Measurements from ENCODE around the gene ATF6.
"Not testable (repeated sequence)": the region's sequence is repeated elsewhere in the genome, so short reads cannot be mapped to it uniquely, and the experiment has no call there.

ATF6 gene, protein sequence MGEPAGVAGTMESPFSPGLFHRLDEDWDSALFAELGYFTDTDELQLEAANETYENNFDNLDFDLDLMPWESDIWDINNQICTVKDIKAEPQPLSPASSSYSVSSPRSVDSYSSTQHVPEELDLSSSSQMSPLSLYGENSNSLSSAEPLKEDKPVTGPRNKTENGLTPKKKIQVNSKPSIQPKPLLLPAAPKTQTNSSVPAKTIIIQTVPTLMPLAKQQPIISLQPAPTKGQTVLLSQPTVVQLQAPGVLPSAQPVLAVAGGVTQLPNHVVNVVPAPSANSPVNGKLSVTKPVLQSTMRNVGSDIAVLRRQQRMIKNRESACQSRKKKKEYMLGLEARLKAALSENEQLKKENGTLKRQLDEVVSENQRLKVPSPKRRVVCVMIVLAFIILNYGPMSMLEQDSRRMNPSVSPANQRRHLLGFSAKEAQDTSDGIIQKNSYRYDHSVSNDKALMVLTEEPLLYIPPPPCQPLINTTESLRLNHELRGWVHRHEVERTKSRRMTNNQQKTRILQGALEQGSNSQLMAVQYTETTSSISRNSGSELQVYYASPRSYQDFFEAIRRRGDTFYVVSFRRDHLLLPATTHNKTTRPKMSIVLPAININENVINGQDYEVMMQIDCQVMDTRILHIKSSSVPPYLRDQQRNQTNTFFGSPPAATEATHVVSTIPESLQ

DNA sequence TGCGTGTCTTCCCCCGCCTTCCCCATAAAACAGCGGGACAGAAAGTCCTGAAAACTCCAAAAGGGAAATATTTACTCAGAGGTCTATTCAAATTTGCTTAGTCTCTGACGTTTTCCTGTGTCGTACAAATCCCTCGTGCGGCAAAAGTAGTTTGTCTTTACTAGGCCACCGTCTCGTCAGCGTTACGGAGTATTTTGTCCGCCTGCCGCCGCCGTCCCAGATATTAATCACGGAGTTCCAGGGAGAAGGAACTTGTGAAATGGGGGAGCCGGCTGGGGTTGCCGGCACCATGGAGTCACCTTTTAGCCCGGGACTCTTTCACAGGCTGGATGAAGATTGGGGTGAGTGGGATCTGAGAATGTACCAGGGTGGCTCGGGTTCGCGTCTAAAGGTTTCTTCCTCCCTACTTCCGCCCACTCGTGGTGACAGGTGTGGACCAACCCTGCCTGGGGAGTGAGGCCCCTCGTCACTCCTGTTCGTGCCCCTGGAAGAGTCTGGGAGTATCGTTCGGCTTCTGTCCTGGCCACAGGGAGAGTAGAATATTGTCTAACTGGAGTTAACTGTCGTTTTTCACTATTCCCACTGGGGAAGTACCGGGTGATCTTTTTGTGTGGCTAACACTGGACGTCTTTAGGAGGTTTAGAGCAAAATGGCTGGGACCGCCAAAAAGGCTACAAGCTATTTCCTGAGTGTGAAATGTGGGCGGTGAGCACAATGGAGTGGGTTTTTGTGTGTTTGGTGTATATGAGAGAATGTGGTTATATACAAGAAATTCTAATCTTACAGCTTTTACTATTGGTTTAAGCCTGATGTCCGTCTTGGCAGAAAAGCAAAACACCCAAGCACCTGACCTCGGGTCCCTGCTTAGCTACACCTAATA lies at the start of gene ATF6:
TSS of gene ATF6 (plus strand) at position 219 of the 880 bp plus-strand sequence. CDS start at position 260, 41 bp downstream.
- DNase-seq = peak; percentile 78 to 79

DNA sequence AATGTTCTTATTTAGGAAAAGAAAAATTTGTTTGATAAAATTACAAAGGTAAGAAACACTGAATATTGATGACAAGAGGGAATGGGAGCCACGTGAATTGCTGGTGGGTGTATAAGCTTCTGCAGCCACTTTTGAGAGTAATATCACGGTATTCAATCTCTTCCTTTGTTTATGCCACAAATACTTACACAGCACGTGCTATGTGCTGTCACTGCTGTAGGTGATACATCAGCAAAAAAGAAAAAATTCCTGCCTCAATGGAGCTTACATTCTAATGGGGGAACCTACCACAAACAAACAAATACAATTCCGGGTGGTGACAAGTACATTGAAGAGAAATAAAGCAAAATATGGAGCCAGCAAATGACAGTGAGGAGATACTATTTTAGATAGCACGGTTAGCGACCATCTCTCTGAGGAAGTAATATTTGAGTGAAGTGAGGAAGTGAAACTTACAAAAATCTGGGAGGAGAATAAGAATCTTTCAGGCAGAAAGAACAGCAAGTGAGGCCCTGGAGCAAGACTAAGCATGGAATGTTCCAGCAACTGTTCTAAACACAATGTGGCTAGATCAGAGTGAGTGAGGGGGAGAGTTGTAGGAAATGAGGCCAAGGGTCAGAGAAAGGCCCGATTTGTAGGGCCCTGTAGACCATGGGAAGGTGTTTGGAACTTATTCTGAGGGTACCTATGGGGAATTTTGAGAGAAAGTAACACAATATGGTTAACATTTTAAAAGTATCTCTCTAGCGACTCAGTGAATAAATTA lies 47.4 kb upstream of the ATF6 start:
- DNase-seq = no peak

DNA sequence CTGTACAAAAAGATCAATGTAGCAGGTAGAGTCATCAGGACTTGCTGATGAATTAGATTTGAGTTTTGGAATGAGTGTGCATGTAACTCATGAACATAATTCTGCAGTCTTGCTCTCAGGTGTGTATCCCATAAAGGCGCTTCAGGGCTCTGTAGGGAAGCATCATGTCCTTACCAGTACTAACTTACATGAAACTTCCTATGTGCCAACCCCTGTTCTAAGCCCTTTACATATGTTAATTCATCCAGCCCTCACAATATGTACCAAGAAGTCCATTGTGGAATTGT lies 46.9 kb upstream of the ATF6 start:
- DNase-seq = no peak

DNA sequence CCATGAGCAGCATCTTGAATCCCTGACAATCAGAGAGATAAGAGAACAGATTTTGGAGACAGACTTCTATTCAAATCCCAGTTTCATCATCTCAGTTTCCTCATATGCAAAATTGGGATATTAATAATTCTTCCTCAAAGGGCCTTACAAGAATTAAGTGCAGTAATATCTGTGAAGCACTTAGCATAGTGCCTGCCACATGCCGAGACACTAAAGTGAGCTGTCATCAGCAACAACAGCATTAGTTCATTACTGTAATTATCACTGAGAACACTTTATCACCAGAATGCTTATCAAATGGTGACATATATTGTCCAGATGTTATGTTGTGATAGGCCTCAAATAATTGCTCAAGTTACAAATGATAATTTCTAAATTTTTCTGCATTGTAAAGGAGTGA lies 45.7 kb upstream of the ATF6 start:
- no peak for DNase-seq

DNA sequence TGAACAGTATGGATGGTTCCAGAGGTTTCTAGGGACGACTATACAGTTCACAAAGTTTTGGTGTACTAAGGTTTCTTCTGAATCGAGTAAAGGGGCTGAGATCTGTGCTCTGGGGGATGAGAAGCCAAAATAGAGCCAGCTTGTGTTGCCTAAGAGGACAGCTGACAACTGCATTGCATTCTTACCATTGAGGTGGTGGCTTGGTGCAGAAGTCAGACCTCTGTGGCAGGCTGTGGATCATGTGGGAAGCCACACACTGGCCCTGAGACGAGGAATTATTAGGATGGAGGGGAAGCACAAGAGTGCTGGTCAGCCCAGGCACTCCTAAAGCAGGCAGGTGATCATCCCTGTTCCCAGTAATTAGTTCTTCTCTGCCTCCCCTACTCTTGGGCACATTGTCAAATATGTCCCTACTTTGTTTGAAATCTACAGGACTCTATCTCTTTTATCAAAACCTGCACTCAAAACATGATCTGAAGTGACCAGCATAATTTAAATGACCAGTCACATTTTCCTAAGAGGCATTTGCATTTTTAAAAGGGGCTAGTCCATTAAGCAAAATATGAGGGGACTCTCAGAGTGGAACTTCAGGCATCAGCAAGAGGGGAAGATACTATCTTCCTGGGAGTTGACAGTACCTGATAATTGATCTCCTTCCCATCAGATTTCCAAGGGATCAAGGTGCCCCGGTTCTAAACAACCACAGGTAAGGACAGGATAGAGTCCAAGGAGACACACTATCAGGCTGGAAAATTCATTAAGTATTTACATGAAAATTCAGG lies 45.0 kb upstream of the ATF6 start, which contains the start of gene FCRLB:
TSS of gene FCRLB (plus strand) at position 589 of the 782 bp plus-strand sequence. CDS start 1,129 bp downstream, outside the sequence.
- no peak for DNase-seq

DNA sequence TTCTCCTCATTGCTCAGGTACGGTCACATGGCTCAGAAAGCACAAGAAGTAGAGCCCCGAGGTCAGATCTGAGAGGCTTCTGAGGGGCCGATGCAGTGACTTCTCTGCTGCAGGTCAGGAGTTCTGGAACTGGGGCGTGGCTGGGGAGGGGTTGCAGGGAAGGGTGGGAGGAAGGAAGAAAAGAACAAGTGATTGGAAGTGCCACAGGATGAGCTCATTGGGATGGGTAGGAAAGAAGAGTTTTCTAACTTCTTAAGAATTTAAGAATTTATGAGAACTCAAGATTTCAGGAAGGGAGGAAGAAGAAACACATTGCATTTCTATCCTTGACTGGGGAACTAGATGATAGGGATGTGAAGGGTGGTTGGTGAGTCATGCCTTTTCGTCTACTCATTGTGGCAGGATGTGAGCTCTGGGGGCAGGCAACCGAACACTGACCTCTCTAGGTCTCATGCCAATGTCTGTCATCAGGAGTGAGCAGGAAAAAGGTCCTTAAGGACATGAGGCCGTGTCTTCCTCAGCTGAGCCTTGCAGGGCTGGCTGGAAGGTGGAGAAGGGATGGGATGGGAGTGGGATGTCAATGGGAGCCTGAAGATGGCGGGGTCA lies 44.3 kb upstream of the ATF6 start:
- no peak for DNase-seq

DNA sequence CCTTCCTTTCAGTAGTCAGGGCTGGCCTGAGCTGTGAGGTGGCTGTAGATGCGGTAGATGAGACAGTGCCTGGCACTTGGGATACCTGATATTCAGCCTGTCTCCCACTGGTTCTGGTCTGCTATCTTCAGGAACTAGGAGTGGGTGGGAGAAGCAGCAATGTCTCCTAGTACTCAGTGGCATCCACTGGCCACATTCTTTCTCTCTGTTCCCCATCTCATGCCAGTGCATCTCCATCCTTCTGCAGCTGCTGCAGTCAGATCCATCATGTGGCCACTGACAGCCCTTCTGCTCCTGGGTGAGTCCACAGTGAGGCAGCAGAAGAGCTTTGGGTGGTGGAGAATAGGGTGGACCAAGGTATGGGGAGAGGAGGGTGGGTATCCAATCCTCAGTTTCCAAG lies 43.7 kb upstream of the ATF6 start:
- DNase-seq = no peak

DNA sequence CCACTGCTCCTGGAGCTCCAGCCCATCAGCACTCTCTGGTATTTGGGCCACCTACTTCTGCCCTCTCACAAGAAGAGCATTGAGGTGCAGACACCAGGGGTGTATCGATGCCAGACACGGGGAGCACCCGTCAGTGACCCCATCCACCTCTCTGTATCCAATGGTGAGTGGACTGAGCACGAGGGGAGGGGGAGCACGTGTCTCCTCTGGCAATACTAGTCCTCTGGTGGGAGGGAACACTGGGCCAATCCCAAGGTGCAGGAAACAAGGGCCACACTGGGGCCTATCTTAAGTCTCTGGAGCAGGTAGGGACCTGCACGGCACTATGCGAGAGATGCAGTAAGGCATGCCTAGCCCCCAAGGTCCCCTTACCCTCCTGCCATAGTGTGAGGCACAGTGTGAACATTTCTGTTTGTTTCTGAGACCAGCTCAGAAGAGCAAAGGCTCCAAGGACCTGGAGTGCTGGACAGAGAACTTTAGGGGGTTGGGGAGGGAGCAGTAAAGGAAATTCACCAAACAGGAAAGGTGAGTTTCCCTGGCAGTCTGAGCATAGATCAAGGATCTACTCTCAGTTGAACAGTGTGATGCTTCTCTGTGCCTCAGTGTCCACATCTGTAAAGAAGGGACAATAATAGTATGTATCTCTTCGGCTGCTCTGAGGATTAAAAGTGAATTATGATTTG lies 42.5 kb upstream of the ATF6 start:
- no peak for DNase-seq

DNA sequence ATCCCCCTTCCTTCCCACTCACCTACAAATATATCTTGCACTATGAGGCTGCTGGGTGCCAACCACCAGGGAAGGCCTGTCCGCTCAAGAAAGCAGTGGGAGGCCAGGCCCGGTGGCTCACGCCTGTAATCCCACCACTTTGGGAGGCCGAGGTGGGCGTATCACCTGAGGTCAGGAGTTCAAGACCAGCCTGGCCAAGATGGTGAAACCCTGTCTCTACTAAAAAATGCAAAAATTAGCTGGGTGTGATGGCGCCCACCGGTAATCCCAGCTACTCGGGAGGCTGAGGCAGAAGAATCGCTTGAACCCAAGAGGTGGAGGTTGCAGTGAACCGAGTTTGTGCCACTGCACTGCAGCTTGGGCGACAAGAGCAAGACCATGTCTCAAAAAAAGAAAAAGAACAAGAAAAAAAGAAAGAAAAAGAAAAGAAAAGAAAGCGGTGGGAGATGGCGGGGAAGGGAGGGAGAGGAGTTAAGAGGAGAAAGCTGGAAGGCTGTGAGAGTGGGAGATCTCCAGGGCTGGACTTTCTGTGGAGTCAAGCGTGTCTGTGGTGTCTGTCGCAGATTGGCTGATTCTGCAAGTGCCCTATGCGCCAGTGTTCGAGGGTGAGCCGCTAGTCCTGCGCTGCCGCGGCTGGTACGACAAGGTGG lies 40.7 kb upstream of the ATF6 start:
- not testable (repeated sequence) for DNase-seq

DNA sequence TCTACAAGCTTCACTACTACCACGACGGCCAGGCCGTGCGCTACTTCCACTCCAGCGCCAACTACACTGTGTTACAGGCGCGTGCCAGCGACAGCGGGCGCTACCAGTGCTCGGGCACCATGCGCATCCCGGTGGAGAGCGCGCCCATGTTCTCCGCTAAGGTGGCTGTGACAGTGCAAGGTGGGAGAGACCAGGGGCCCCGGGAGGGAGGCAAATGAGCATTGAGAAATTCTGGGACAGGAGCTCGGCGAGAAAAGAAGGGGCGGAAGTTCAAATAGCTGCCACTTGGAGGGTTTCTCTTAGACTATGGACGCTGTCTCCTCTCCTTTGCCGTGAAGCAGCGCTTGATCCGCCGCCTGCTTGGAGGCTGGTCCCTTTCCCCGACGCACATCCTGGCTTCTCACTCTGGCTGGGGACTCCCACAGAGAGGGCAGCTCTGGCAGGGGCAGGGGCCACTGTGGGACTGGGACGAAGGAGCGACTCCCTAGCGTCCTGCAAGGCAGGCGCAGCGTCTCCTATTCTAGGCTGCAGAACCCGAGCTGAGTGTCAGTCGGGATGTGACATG lies 40.1 kb upstream of the ATF6 start:
- DNase-seq = peak; percentile 16 to 18

DNA sequence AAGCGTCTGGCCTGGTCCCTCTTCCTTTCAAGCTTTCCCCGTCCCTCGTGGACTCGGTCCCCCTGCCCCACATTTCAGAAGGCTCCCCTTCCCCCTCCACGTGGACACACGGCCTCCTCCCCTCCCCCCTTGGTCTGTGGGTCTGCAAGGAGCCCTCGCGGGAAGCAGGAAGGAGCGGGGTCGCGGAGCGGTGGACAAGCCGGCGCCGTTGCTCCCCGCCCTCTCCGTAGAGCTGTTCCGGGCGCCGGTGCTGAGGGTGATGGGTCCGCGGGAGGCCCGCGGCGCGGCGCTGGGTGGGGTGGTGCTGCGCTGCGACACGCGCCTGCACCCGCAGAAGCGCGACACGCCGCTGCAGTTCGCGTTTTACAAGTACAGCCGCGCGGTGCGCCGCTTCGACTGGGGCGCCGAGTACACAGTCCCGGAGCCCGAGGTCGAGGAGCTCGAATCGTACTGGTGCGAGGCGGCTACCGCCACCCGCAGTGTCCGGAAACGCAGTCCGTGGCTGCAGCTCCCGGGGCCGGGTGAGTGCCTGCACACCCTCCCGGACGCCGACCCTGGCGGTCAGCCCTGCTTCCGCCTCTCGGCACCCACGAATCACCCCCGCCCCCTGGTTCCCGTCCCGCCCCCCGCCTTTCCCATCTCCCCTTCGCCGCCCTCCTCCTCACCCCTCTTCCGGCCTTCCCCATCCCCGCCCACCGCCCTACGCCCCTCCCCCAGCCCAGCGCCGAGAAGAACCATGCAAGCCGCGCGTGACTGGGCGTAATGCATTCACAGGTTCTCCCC lies 39.5 kb upstream of the ATF6 start:
- DNase-seq = peak; percentile 65 to 66

DNA sequence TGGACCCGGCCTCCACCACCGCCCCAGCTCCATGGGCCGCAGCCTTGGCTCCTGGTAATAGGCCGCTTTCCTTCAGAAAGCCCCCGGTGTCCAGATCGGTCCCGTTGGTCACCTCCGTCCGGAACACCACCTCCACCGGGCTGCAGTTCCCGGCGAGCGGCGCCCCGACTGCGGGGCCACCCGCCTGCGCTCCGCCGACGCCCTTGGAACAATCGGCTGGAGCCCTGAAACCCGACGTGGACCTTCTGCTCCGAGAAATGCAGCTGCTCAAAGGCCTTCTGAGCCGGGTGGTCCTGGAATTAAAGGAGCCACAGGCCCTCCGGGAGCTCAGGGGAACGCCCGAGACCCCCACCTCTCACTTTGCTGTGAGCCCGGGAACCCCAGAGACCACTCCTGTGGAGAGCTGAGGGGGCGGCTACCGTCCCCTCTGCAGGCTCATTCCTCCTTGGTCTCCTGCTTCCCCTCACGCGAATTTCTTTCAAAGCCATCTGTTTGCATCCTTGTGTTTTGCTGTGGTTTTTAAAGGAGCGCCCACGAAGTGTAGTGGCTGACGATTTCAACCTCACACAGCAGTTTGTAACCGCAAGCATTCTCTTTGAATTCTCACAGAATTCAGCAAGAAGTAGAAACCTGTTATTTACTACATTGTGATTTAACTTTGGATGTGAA lies 38.7 kb upstream of the ATF6 start:
- DNase-seq = peak in 1 of 2 experiments; percentile 21

DNA sequence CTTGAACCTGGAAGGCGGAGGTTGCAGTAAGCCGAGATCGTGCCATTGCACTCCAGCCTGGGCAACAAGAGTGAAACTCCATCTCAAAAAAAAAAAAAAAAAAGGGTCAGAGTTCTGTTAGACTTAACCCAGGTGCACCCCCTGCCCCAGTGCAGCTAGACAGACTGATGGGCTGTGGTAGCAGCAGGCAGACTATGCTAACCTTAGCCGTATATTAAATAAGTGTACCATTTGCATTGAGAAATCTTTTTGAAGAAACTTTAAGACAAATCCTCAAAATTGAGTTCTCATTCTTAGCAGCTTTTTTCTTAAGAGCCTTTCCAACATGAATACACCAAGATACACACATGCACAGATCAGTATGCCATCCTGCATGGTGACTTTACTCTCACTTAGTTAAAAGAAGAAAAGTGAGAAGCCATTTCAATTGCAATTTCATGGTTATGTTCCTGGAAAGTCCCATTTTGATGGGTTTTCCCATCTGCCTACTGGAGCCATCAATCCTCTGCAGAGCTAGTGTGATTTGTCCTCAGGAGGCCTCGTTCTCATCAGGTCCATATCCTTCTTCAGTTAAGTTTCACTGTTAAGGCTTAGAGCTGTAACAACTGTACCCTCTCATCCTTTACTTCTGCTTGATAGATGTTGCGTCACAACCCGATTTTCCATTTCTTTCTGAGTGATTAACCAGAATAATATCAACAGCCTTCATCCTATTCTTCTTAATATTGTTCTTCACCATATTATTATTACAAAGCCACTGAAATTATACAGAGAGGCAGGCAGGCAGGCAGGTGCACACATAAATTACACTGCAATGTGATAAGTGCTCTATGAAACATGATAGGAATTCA lies 37.5 kb upstream of the ATF6 start:
- DNase-seq = no peak

DNA sequence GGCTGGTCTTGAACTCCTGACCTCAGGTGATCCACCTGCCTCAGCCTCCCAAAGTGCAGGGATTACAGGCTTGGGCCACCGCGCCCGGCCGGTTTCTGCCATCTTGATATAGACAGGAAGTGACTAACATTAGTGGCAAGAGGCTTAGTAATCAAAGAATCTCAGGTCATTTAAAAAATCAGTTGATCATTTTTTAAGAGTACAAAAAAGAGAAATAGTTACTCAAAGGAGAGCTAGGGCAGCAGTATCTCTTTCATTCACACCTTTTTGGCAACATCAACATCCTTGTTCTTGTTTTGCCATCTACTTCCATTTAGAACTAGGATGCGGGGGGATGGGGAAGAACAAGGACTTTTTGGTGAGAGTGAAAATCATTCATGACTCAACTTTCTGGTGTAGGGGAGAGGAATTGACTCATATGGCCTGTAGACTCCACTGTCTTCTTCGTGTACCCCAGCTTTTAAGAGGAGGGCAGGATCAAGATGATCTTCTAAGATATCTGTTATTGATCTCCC lies 36.0 kb upstream of the ATF6 start:
- peak in 1 of 2 experiments; percentile 7 for DNase-seq

DNA sequence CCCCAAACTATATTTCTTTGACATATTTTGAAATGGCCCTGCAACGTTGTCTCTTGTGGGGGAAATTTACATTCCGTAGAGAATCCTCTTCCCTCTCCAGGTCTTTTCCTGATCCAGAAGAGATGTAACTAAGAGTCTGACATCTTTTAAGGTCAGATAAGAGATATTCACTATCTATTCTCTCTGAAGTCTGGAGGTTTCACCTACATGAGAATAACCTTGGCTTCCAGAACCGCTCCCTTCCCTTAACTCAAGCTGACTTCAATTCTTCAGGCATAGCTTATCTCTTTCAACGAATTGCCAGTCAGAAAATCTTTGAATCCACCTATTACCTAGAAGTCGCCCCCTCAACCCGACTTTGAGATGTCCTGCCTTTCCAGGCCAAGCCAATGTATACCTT lies 34.9 kb upstream of the ATF6 start:
- no peak for DNase-seq

DNA sequence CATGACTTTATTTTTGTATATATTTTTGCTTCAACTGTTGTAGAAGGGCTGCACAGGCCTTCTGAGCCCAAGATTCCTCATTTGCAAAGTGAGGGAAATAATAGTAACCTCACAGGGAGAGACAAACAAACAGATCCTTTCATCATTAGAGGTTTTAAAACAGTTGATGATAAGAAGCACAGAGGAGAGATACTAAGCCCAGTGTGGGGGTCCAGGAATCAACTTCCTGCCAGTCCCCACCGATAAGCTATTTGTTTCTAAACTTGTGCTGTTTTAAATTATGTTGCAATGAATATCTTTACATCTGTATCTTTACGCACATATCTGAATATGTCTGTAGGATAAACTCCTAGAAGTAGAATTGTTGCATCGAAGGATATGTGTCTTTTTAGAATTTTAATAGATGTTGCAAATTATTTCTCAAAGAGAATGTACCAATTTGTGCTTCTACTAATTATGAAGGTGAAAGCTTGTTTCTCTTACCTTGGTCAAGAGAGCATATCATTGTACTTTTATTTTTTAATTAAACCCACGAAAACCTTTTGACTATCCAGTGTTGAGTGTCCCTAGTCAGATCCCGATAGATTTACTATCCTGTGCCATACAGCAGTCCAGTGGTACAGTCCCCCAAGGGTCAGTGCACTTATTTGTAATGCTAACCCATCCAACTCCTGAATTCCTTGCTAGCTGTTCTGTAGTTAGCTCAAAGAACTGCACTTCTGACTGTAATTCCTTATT lies 34.0 kb upstream of the ATF6 start:
- DNase-seq = no peak

Measured in activated CD4-positive, alpha-beta T cell treated with anti-CD3 and anti-CD28 coated beads, Interleukin-2, amount 50 U/mL, for 4 hours (primary cell).